DMS153 (cell line): ENCODE measurements around the gene ATP5ME.
"Not testable (repeated sequence)": the region's sequence is repeated elsewhere in the genome, so short reads cannot be mapped to it uniquely, and the experiment has no call there.

ENCODE experiments used
- DNase-seq: peaks from one replicate; lab custom pipeline; 2025; lab: John Stamatoyannopoulos, UW

The ATP5ME gene

DNA sequence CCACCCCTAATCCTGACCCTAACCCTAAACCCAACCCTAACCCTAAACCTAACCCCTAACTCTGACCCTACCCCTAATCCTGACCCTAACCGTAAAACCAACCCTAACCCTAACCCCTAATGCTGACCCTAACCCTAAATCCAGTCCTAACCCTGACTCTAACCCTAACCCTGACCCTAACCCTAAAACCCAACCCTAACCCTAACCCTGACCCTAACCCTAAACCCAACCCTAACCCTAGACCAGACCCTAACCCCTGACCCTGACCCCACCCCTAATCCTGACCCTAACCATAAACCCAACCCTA lies 30.8 kb upstream of the ATP5ME start:
- no peak for DNase-seq

DNA sequence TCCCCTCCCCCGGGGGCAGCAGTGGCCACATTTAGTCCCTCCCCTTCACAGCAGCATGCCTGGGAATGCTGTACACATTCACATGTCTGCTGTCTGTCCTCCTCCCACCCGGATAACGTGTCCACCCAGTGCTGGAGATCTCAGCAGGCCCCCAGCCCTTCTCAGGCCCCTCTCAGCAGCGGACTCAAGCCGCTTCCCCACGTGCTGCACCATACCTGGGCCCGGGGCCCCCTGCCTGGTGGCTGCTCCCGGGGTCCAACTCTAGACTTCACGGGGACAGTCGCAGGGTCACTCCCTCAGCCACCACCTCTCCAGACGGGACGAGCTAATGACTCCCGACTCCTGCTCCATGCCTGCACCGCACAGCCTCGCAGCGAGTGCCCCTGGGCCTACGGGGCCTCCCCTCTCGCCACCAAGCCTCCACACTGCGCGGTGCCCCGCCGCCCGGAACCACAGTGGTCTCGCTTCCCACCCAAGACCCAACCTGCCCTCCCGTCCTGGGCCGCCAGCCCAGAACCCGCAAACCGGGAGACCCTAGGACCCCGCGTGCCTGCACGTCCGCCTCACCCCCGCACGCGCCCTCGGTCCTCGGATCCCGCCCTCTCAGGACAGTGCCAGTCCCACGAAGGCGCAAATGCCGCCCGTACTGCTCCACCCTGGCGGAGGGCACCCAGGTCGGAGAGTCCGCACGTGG lies 30.3 kb upstream of the ATP5ME start:
- DNase-seq = no peak

DNA sequence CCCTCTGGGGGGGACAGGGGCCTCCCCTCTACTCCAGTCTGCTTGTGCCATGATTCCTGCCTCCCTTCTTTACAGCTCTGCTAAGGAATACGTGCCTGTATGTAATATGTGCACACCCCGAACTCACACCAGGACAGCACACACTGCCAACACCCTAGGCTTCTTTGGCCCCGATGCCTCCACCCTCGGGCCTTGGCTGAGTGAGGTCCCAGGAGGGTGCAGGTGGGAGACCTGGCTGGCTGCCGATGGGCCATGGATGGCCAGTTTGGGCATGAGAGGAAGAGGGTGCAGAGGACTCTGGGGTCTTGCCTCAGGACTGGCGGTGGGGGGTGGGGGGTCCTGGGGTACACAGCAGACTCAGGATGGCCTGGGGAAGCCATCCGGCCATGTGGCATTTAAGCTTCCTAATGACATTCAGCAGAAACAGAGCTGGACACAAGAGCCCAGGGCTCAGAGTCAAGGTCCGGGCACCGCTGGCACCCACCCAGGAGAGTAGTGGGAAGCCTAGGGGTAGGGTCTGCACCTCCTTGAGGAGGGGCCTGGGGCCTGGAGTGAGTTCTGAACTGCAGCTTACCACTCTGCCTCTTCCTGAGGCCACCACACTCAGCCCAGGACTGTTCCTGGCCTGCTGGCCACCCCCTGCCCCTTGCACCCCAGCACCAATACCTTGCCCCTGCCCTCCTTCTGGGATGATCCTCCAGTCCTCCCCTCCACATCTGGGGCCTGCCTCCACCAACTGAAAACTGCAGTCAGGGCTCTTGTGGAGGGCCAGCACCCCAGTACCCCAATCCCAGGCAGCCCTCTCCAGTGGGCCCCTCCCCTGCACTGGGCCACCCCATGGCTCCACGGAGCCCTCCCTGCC lies 29.5 kb upstream of the ATP5ME start:
- DNase-seq = no peak

DNA sequence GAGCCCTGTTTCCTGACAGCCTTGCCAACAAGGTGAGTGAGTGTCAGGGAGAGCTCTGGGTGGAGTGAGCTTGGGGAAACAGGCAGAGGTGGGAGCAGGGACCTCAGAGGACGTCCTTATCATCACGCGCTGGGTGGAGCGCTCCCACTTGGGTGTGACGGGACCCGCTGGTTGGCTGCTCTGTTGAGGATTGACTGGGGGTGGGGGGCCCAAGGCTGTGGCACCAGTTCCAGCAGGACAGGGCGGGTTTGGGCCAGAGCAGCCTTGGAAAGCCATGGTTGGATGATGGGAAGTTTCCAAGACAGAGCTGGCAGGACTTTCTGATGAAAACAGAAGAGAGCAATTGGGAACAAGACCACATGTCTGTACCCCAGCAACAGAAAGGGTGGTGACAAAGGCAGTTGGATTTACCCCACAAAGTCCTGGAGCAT lies 28.6 kb upstream of the ATP5ME start:
- no peak for DNase-seq

DNA sequence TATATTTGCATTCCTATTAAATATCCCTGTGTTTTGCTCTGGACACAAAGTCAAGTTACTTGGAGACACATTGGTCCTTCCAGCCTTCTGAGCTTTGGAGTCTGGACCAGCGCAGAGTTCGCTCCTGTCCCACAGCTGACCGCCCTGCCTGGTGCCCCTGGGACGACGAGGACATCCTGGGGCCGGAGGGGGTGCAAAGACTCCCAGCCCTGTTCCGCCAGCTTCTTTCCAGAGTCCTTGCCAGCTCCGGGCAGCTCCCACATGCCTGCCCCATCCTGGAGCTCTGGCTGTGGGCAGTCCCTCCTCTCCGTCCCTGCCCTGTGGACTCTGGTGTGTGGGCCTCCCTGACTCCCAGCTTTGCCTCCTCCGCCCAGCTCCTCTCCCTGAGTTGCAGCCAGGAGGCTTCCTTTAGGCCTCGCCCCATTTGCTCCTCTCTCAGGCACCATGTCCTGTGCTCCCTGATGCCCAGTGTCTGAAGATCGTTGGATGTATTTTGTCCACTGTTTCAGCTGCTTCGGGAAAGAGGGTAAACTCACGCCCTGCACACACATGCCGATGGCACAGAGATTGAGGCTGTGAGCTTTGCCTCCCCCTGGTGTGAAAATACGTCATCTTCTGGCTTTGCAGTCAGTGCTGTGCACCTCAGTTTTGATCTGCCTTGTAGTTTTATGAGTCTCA lies 26.6 kb upstream of the ATP5ME start:
- no peak for DNase-seq

DNA sequence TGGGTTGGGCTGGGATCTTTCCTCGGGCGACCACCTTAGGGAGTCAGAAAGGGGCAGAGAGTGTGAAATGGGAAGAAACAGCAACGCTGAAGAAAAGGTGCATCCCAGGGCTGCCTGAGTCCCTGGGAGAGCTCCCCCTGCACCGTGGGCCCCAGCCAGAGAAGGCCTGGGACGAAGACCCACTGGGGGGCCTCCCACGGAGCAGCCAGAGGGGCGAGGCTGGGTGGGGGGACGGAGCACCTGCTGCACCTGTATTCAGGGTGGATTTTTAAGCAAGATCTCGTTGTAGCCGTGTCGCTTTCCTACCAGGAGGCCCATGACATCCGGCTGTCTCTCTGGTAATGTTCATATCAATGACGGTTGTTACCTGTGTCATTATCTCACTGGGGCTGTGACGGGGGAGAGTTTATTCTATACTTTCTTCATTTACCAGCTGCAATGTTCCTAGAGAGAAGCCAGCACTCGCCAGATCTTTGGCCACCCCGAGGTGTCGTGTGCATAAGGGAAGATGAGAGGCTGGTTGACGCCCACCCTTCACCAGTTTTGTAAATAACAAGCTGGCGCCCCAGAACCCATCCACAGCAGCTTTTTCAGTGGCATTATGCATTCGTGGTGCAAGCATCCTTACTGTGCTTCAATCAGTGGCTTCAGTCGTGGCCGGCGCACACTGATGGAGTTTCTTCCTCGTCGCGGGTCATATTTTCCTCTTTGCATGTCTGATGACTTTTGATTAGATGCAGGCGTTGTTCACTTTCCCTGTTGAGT lies 25.9 kb upstream of the ATP5ME start:
- no peak for DNase-seq

DNA sequence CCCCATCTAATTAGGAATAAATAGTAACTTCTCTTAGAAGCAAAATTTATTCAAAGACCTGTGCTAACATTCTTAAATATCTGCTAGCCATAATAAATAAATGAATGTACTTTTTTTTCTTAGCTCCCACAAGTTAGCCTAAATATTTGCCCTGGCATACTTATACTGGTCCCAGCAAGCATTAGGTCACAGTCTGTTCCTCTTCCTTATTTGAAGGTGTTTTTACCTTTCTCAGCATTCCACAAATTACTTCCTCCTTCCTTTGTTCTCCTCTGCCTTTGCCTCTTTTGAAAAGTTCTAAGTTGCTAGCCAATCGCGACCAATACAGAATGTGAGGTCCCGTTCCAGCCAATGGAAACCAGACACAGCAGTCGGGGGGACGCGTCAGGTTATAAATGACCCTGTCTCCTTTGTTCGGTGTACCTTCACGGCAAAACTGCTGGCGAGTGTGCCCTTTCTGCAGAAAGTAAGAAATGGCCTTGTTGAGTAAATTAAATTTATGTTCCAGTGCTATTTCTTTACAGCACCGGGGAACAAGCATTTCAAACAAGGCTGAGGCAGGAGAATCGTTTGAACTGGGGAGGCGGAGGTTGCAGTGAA lies 20.4 kb upstream of the ATP5ME start:
- DNase-seq = not testable (repeated sequence)

DNA sequence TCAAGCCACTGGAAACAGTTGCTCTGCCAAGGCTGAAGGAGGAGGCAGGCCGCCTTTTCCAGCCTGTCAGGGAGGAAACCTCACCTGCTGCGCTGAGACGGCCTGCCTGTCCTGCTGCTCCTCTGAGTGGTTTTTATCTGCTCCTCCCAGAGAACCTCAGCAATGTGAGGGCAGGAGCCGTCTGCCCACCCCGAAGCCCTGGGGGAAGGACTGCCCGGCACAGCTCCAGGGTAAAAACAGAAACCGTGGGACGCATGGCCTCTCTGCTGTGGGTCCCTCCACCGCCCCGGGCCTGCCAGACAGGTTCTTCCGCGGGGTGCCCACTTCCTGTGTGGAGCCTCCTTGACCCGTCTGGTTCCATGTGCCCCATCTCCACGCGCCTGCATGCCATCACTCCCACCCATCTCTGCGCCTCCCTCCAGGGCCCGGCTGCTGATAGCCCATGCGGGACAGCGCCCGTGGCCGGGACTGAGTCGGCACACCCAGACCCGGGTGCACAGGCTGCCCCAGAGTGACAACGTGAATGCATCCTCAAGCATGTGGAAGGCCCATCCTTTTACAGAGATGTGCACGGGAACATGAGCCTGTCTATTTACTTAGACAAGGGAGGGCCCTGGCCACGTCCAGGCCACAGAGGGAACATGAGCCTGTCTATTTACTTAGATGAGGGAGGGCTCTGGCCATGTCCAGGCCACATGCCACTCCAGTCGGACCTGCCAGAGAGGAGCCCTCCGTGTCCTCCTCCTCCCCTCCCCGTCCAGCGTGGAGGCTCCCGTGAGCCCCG lies 18.9 kb upstream of the ATP5ME start:
- DNase-seq = no peak

DNA sequence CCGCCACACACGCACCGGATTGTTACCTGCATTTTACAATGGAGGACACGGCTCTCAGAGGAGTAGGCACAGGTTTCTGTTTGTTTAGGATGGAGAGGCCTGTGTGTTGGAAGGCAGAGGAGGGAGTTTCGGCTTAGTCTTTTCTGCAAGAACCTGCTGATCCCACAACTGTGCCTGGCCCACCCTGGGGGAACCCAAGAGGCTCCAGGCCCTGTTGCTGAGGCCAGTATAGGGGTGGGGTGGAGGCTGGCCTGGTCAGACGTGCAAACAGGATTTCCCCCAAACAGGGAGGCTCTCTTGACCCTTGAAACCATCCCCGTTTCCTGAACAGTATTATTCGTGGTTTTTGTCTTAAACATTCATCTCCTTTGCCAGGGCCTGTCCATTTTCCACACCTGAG lies 15.6 kb upstream of the ATP5ME start:
- DNase-seq = no peak

DNA sequence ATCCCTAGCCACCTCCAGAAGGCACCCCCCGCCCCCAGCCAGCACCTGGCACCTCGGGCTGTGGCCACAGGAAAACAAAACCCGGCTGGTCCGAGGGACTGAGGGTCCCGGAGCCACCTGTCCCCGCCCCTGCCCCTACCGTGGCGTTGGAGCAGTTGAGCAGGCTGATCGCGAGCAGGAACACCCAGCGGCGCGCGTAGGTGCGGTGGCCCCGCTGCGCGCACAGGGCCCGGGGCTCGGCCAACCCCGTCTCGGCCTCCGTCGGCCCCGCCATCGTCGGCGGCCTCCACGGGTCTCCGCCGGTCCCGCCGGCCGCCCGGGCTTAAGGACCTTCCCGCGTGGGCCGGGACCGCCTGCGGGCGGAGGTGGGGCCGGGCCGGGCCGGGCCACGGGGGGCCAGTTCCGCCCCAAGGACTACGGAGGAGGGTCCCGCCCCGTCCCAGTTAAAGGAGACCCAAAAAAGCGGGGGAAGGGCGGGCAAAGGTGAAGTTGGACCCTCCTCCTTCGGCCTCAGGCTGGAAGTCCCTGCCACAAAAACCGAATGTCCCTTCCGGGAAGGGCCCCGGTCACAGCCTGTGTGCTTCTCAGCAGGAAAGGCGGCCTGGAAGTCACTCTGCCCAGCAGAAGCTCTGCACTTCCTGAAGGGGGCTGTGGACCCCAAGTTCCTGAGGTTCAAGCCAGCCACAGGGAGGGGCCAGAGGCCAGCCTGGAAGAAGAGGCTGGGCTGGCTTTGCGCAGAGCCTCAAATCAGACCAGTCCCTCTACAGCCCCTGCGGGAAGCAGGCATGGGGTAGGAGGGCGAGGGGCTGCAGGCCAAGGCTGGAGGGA lies 15.0 kb upstream of the ATP5ME start, which contains the start of gene SLC49A3:
Gene SLC49A3 (minus strand): TSS at position 298 of the 828 bp plus-strand sequence. CDS start 24 bp downstream, at position 274.
- DNase-seq = no peak

DNA sequence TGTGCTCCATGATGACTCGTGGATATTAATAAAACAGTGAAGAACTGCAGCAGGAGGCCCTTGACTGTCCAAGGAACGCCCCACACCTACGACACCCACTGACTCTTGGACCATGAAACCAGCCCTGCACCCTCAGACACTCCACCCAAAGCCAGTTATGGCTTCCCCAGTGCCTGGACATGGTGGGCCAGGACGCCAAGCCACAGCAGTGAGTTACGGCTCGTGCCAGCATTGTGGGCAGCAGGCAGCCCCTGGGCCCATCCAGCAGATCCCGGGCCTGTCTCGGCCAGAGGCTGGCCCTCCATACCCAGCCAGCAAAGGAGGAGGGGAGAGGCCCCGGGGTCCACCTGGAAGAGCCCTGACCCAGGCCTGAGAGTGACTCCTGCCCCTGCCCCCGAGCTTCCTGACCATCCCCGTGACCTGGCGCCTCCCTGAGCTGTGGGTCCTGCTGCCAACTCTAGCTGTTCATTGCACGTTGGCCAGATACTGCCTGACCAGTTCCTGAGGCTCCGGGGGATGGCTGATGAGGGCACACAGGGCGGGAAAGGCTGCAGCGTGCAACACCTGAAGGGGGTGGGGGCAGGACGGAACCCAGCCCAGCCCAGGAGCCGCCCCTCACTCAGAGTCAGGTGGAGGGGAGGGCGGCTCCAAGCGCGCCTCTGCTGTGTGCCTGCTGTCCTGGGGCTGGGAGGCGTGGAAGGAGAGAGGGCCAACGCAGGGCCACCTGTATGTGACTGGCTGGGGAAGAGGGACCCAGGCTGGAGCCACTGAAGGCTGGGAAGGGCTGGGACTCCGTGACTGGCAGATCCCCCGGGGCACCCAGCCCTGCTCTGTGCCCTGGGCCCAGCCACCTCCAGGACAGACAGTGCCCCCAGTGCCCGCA lies 14.1 kb upstream of the ATP5ME start:
- no peak for DNase-seq

DNA sequence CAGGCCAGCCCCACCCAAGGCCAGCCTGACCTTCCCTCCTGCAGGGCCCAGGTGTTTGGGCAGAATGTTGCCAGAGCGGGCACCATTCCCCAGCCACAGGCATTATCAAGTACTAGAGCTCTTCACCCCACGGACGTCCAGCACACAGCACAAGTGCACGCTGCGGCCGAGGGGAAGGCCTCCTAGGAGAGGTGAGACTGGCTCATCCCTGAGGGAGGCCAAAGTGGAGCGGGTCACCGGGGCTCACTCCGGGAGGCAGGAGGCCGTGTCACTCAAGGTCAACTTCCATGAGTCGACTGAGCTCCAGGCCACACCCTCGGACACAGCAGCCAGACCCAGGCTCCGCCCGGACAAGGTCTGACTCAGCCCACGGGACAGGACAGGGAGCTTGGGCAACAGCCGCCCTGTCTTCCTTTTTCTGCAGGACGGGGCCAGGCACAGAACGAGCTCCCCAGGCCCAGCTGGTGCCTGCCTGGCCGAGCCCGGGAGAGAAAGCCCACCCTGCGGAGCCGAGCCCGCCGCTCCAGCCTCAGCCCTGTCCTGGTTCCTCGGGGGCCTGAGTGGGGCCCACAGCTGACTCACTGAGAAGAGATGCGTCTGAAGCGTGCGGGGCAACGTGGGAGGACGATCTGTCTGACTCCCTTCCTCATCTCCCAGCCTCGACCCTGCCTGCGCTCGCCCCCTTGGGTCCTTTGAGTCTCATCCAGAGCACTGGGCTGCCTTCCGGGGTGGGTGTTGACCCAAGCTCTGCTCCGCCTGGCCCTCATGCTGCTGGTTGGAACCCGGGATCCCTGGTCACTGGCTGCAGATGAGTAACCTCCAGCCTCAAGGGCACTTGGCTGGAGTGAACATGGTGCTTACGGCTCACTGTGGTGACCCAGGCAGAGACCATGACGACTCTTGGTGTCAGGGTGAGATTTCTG lies 13.2 kb upstream of the ATP5ME start:
- no peak for DNase-seq

DNA sequence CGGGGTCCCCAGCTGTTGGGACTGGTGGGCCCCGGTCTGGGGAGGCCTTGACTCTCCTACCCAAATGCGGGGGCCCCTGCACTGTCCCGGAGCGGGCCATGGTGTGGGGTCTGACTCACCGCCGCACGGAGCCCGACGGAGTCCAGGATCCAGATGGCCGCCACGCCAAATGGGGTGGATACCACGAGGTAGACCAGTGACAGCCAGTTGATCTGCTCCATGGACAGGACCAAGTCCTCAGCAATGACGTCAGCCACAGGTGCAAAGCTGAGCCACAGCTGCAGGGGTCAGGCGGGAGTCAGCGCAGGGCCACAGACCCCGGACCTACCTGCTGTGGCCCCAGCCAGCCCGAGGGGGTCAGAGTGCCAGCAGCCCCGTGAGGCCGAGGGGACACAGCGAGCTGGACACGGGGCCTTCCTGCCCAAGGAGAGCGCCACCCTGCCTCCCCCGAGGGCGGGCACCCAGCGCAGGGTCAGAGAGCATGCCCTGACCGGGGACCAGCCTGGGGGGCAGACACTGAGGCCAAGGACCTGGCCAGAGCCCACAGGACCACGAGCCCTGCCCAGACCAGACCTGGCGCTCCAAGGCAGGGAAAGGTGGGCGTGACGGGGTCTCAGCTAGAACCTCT lies 12.5 kb upstream of the ATP5ME start:
- no peak for DNase-seq

DNA sequence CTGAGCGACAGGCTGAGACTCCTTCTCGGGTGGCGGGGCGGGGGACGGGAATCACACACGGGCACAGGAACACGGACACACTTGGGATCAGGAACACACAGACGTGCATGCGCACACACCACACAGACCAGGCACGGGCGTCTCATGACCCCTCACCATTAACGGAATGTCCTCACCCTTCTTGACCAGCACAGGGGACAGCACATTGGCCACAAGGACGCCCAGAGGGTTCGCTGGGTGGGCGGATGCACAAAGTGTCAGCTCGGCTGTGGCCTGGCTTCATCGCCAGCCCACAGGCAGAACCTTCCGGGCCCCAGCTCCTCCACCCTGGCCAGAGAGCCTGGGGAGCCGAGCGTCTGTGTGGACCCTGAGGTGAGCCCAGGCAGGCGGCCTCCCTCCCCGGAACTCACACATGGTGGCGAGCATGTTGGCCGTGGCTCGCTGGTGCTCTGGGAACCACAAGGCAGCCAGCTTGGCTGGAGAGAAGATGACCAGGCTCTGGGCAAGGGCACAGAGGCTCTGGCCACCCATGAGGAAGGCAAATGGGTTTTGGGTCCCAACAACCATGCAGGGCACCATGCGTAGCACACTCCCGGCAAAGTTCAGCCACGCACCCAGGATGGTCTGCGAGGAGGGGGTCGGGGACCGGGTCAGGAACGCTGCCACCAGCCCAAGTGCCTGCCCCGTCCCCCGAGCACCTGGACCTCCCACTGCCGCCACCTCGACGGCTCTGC lies 11.8 kb upstream of the ATP5ME start:
- DNase-seq = no peak

DNA sequence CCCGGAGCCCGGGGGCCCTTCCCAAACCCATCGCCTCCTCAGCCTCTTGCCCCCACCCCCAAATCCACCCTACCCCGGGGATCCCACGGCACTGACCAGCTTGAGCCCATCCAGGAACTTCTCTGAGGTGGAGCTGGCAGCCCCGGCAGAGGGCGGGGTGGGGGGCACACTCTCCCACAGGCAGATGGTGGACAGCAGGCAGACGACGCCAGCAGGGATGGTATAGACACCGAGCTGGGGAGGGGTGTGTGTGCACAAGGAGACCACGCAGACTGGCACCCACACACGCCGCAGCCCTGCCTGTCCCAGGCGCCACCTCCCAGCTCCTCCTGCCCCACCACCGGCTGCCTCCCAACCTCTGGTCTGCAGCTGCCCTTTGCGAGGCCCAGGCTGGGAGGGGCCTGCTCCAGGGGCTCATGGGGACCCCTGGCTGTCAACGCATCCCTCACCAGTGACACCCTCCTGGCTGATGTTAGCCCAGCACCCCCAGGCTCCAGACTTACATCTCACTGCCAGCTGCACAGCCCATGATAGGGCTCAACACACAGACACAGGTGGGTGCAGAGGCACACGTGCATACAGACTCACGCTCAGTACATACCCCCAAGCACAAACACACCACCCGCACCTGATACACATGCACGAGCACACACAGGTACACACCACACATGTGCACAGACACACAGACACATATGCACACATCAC lies 10.7 kb upstream of the ATP5ME start:
- no peak for DNase-seq

DNA sequence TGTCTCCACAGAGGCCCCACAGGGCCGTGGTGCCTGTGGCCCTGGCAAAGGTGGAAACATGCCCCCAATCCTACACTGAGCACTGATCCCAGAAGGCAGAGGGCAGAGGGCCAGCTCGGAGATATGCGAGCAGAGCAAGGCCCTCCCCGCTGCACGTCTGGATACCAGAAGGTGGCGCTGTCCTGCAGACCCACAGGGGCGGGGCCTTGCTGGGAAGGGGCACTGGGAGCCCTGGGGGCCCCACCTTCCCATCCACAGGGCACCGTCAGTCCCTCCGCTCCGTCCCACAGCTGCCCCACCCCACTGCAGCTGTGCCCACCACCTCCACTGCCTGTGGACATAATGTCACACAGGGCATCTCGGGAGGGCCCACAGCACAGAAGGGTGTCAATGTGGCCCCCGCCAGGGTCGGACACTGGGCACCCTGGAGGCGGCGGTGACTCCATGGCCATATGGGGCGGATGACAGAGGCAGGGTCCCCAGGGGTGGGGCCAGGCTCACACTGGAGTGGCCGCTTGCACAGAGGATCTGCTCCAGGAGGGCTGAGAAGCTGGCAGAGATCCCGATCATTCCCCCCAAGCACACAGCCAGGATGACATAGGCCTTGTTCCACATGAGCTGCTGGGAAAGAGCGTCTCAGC lies 10.0 kb upstream of the ATP5ME start:
- DNase-seq = no peak
